ENCODE measurements around the gene BEND6. TPM values are rescaled to one million over a fixed set of nuclear protein-coding genes. Genes with fewer than 3 reads are reported as not detected.

BEND6 gene
- total and polyA plus RNA-seq, 10 of the 15 experiments (the other 5 are each of a cell fraction or from before 2014, with no cell fraction given) = 0.79 to 2.8 (median 1.6) TPM

DNA sequence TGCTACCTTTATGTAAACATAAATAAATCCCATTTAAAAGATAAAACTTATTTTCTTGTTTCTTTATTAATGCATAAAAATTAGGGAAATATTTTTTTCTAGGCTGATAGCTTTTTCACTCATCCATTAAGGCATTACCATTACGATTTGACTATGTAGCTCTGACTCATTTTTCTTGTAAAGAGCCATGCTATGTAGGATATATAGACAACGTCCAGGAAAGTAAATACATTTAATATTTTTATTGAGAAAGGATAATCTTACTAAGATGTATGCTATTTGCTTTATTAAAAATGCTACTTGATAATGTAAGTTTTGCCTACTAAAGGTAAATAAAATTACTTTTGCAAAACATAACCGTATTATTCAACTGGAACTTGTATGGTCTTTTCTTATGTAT lies 72.4 kb downstream of the BEND6 start:
- SMC1A ChIA-PET (ENCODE audit: uncharacterized antibody, unreplicated experiment) = no interaction called here
- H3K9me3 ChIP-seq (replicated peaks; ENCODE audit: control insufficient read depth, insufficient read depth, low read length) = peaks cover 5% of the 10 kb centered on the region; the same call in 1 of the 3 replicates
- H3K36me3 ChIP-seq (ENCODE audit: control insufficient read depth in 2 of 2, insufficient read depth in 2 of 2, low read length in 1 of 2) = no peaks in the 10 kb centered on the region
- H3K9ac ChIP-seq (ENCODE audit: control insufficient read depth, insufficient read depth, low read length) = no peak overlapping the region
- FAIRE-seq (peak; percentile 44), DNase-seq (ENCODE audit: low read depth, low spot score) (no peak), ATAC-seq (no peak)
- no peak overlapping the region for H3K4me3 ChIP-seq
- no peak overlapping the region for H2AFZ ChIP-seq (ENCODE audit: control insufficient read depth, low read depth, low read length)
- in situ Hi-C loops (cut with MboI) (no loop called here), intact Hi-C loops (cut with micrococcal nuclease; ENCODE audit: unreplicated experiment) (no loop called here)
- no peaks in the 10 kb centered on the region for H3K27me3 ChIP-seq (replicated peaks in 1 of 2; ENCODE audit: control insufficient read depth in 2 of 2, insufficient read depth in 2 of 2, low read length in 1 of 2)
- H3K4me2 ChIP-seq (ENCODE audit: control insufficient read depth, insufficient read depth) = no peak overlapping the region
- H3K4me1 ChIP-seq (ENCODE audit: control insufficient read depth, insufficient read depth, low read length) = no peaks in the 10 kb centered on the region
- RAD21 ChIA-PET (ENCODE audit: unreplicated experiment) = no interaction called here
- 24% methylated on average over 3 of the region's 3 CpGs for WGBS (ENCODE audit: insufficient coverage, insufficient replicate concordance, low lambda C conversion rate, missing lambda C conversion rate)
- no peaks in the 10 kb centered on the region for H3K79me2 ChIP-seq (ENCODE audit: control insufficient read depth, insufficient read depth, low read length)
- H3K27ac ChIP-seq (ENCODE audit: control insufficient read depth, insufficient read depth) = no peak overlapping the region
- H4K20me1 ChIP-seq (ENCODE audit: control insufficient read depth, insufficient read depth) = no peaks in the 10 kb centered on the region
- TF ChIP-seq FOXK2 (IDR thresholded peaks at IDR 0.05) = no peak
- TF ChIP-seq MYC (IDR thresholded peaks at IDR 0.05; ENCODE audit: insufficient read depth, insufficient read length, insufficient replicate concordance, low read length, severe bottlenecking) = no peak
- TF ChIP-seq, protein P1, sequence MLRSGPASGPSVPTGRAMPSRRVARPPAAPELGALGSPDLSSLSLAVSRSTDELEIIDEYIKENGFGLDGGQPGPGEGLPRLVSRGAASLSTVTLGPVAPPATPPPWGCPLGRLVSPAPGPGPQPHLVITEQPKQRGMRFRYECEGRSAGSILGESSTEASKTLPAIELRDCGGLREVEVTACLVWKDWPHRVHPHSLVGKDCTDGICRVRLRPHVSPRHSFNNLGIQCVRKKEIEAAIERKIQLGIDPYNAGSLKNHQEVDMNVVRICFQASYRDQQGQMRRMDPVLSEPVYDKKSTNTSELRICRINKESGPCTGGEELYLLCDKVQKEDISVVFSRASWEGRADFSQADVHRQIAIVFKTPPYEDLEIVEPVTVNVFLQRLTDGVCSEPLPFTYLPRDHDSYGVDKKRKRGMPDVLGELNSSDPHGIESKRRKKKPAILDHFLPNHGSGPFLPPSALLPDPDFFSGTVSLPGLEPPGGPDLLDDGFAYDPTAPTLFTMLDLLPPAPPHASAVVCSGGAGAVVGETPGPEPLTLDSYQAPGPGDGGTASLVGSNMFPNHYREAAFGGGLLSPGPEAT (IDR thresholded peaks at IDR 0.05; ENCODE audit: low read depth) = no peak
- TF ChIP-seq MEF2A (IDR thresholded peaks at IDR 0.05; ENCODE audit: insufficient read depth, low read depth, low read length) = no peak
- no peak for TF ChIP-seq SMAD5 (IDR thresholded peaks at IDR 0.05; ENCODE audit: low read depth)
- no peak for TF ChIP-seq NFYB (IDR thresholded peaks at IDR 0.05; ENCODE audit: insufficient read depth, low read depth, low read length)
- no TSS peak for BruUV-seq (replicated peaks)
- POLR2A ChIA-PET = no interaction called here
- CTCF ChIA-PET = no interaction called here
